Adrenal gland (tissue), 5 donors: ENCODE measurements around the gene SNCB.

Experiments used
- POLR2A ChIP-seq, 2 donors: fragments of 450-650 bp; IDR thresholded peaks; one replicate each; pipeline ENCODE4 v1.6.1; 2017; ENCODE audit warnings: antibody characterized with exemption in 2 of 2, mild to moderate bottlenecking in 2 of 2, moderate library complexity in 1 of 2
- TF ChIP-seq, protein P1 (sequence below), 6 experiments: fragments of 450-650 bp in 4 of 6; fragments of 200-600 bp in 2 of 6; sonication (generic) in 1 of 6; IDR thresholded peaks; 1 replicate in 5 of 6; 2 replicates in 1 of 6; pipeline versions ENCODE4 v1.5.1 to v1.8.0; 2016 to 2021; ENCODE audit warnings: antibody characterized with exemption in 6 of 6, mild to moderate bottlenecking in 2 of 6, moderate library complexity in 1 of 6
- donor health status: DM: no; HTN: no; CAD: no.

DNA sequence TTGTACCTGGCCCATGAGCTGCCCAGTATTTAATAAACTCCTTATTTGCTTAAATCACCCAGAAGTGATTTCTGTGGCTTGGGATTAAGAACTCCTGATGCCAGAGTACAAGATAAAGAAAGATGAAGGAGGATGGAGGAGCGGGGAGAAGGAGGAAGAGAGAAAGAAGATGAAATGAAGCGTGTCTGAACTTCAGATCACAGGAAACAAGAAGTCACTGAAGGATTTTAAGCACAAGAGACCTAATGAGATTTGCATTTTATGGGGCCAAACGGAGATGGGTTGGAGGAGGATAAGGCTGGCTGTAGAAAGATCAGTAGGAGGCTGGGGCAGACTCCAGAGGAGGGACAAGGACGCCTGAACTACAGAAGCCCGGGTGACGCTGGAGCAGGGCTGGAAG is 3.3 kb upstream of the SNCB start:
- TF ChIP-seq, protein P1, sequence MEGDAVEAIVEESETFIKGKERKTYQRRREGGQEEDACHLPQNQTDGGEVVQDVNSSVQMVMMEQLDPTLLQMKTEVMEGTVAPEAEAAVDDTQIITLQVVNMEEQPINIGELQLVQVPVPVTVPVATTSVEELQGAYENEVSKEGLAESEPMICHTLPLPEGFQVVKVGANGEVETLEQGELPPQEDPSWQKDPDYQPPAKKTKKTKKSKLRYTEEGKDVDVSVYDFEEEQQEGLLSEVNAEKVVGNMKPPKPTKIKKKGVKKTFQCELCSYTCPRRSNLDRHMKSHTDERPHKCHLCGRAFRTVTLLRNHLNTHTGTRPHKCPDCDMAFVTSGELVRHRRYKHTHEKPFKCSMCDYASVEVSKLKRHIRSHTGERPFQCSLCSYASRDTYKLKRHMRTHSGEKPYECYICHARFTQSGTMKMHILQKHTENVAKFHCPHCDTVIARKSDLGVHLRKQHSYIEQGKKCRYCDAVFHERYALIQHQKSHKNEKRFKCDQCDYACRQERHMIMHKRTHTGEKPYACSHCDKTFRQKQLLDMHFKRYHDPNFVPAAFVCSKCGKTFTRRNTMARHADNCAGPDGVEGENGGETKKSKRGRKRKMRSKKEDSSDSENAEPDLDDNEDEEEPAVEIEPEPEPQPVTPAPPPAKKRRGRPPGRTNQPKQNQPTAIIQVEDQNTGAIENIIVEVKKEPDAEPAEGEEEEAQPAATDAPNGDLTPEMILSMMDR (IDR thresholded peaks at IDR 0.05), result no peak
- TF ChIP-seq POLR2A (IDR thresholded peaks at IDR 0.05), result no peak
